H9 (cell line): ENCODE measurements around the gene RNF157. TPM values are rescaled to one million over a fixed set of nuclear protein-coding genes. Genes with fewer than 3 reads are reported as not detected.

ENCODE experiments used
- DNase-seq: peaks from one replicate; pipeline ENCODE4 v3.0.0-alpha.2; 2017
- H2AFZ ChIP-seq: one replicate; pipeline ENCODE4 v1.6.1; 2013; ENCODE audit warnings: mild to moderate bottlenecking, low read length, control low read depth, moderate library complexity
- H2AK5ac ChIP-seq: 2 replicates; pipeline ENCODE4 v1.6.1; 2013; ENCODE audit warnings: low read length, control low read depth, mixed read lengths; ENCODE audit not compliant: insufficient read length
- H2BK120ac ChIP-seq: one replicate; pipeline ENCODE4 v1.6.1; 2013; ENCODE audit warnings: low read depth, mild to moderate bottlenecking, low read length, control low read depth, inconsistent platforms; ENCODE audit not compliant: poor library complexity, severe bottlenecking
- H2BK12ac ChIP-seq: 2 replicates; pipeline ENCODE4 v1.6.1; 2013; ENCODE audit warnings: low read length, control low read depth, mixed read lengths, low read depth; ENCODE audit not compliant: insufficient read length
- H2BK15ac ChIP-seq: 2 replicates; pipeline ENCODE4 v1.6.1; 2013; ENCODE audit warnings: low read depth, low read length, control low read depth
- H2BK20ac ChIP-seq: one replicate; pipeline ENCODE4 v1.6.1; 2013; ENCODE audit warnings: low read depth, mild to moderate bottlenecking, low read length, control low read depth, inconsistent platforms; ENCODE audit not compliant: poor library complexity, severe bottlenecking
- H2BK5ac ChIP-seq: 2 replicates; pipeline ENCODE4 v1.6.1; 2013; ENCODE audit warnings: low read length, control low read depth, mixed read lengths; ENCODE audit not compliant: insufficient read length
- H3K14ac ChIP-seq: 2 replicates; pipeline ENCODE4 v1.6.1; 2013; ENCODE audit warnings: low read length, control low read depth; ENCODE audit not compliant: insufficient read depth
- H3K18ac ChIP-seq: 2 replicates; pipeline ENCODE4 v1.6.1; 2013; ENCODE audit warnings: low read depth, mild to moderate bottlenecking, mixed read lengths, low read length, control low read depth; ENCODE audit not compliant: insufficient read length
- H3K23ac ChIP-seq: 2 replicates; pipeline ENCODE4 v1.6.1; 2013; ENCODE audit warnings: low read length, control low read depth, mixed read lengths, low read depth; ENCODE audit not compliant: insufficient read length
- H3K23me2 ChIP-seq: 2 replicates; pipeline ENCODE4 v1.6.1; 2013; ENCODE audit warnings: low read depth, mild to moderate bottlenecking, mixed read lengths, low read length, control low read depth; ENCODE audit not compliant: insufficient read length, poor library complexity, severe bottlenecking
- H3K27ac ChIP-seq: 2 replicates; pipeline ENCODE4 v1.5.1; 2013; ENCODE audit warnings: low read length, control low read depth, mixed read lengths, low read depth; ENCODE audit not compliant: insufficient read length
- H3K27me3 ChIP-seq: 2 replicates; pipeline ENCODE4 v1.6.1; 2013; ENCODE audit warnings: low read length, control low read depth, inconsistent platforms; ENCODE audit not compliant: insufficient read depth
- H3K4ac ChIP-seq: 2 replicates; pipeline ENCODE4 v1.6.1; 2013; ENCODE audit warnings: low read depth, mild to moderate bottlenecking, control low read depth, inconsistent platforms, low read length, moderate library complexity
- H3K4me1 ChIP-seq: 2 replicates; pipeline ENCODE4 v1.6.1; 2013; ENCODE audit warnings: low read length, control low read depth, inconsistent platforms; ENCODE audit not compliant: insufficient read depth
- H3K4me2 ChIP-seq: 2 replicates; pipeline ENCODE4 v1.6.1; 2013; ENCODE audit warnings: low read length, control low read depth, mixed read lengths; ENCODE audit not compliant: insufficient read length, insufficient read depth
- H3K56ac ChIP-seq: 2 replicates; pipeline ENCODE4 v1.6.1; 2013; ENCODE audit warnings: low read depth, mild to moderate bottlenecking, mixed read lengths, low read length, control low read depth; ENCODE audit not compliant: insufficient read length
- H3K79me1 ChIP-seq: 2 replicates; pipeline ENCODE4 v1.6.1; 2013; ENCODE audit warnings: low read depth, mild to moderate bottlenecking, moderate library complexity, low read length, control low read depth, inconsistent platforms; ENCODE audit not compliant: insufficient read depth, poor library complexity, severe bottlenecking
- H3K79me2 ChIP-seq: 2 replicates; pipeline ENCODE4 v1.6.1; 2013; ENCODE audit warnings: low read length, control low read depth, inconsistent platforms; ENCODE audit not compliant: insufficient read depth
- H3K9ac ChIP-seq: 2 replicates; pipeline ENCODE4 v1.6.1; 2013; ENCODE audit warnings: low read length, control low read depth, mixed read lengths; ENCODE audit not compliant: insufficient read length; ENCODE audit errors: extremely low read depth
- H3K9me3 ChIP-seq: one replicate; pipeline ENCODE4 v1.6.1; 2013; ENCODE audit warnings: low read depth, low read length, inconsistent platforms; ENCODE audit not compliant: control insufficient read depth
- H3T11ph ChIP-seq: one replicate; pipeline ENCODE4 v1.6.1; 2013; ENCODE audit warnings: mild to moderate bottlenecking, low read length, control low read depth, inconsistent platforms
- H4K20me1 ChIP-seq: one replicate; pipeline ENCODE4 v1.6.1; 2013; ENCODE audit not compliant: control insufficient read depth, insufficient read length, insufficient read depth
- H4K5ac ChIP-seq: 2 replicates; pipeline ENCODE4 v1.6.1; 2013; ENCODE audit warnings: low read depth, mild to moderate bottlenecking, mixed read lengths, low read length, control low read depth; ENCODE audit not compliant: insufficient read length
- H4K8ac ChIP-seq: replicated peaks from 2 replicates; pipeline ENCODE4 v1.6.1; 2013; ENCODE audit warnings: low read length, control low read depth, mixed read lengths, low read depth; ENCODE audit not compliant: insufficient read length
- H4K91ac ChIP-seq: 2 replicates; pipeline ENCODE4 v1.6.1; 2013; ENCODE audit warnings: low read depth, mild to moderate bottlenecking, moderate library complexity, mixed read lengths, low read length, control low read depth; ENCODE audit not compliant: insufficient read length
- H3K27ac Mint-ChIP-seq, 3 experiments: 2 replicates in 2 of 3; 3 replicates in 1 of 3; pipeline ENCODE4 v1.8.0; 2020 to 2021; ENCODE audit warnings: mixed read lengths in 3 of 3, mild to moderate bottlenecking in 1 of 3, moderate library complexity in 1 of 3
- H3K27me3 Mint-ChIP-seq: 2 replicates; pipeline ENCODE4 v1.8.0; 2021; ENCODE audit warnings: low read depth, mild to moderate bottlenecking, moderate library complexity, mixed read lengths
- H3K36me3 Mint-ChIP-seq, 3 experiments: 2 replicates in 2 of 3; 3 replicates in 1 of 3; pipeline ENCODE4 v1.8.0; 2020 to 2021; ENCODE audit warnings: low read depth in 3 of 3, mixed read lengths in 3 of 3; ENCODE audit not compliant: insufficient read depth in 1 of 3
- H3K4me1 Mint-ChIP-seq, 2 experiments: 2 replicates each; pipeline ENCODE4 v1.8.0; 2020; ENCODE audit warnings: mixed read lengths in 2 of 2
- H3K4me3 Mint-ChIP-seq, 2 experiments: 2 replicates in 1 of 2; 3 replicates in 1 of 2; pipeline ENCODE4 v1.8.0; 2020 to 2021; ENCODE audit warnings: mild to moderate bottlenecking in 2 of 2, mixed read lengths in 2 of 2, moderate library complexity in 1 of 2
- H3K9me3 Mint-ChIP-seq, 2 experiments: 2 replicates in 1 of 2; 3 replicates in 1 of 2; pipeline ENCODE4 v1.8.0; 2020; ENCODE audit warnings: mild to moderate bottlenecking in 2 of 2, mixed read lengths in 2 of 2, moderate library complexity in 1 of 2
- CTCF ChIP-seq: fragments of 200-600 bp; sonication (generic); conservative IDR thresholded peaks from 3 replicates; pipeline ENCODE4 v1.8.0; 2021; ENCODE audit warnings: antibody characterized with exemption, mild to moderate bottlenecking
- WGBS: extraction: QIAGEN DNeasy Blood & Tissue Kit; methylation state at CpG from one replicate; pipeline ENCODE4 v1.1.7; 2013; ENCODE audit warnings: missing lambda C conversion rate, low lambda C conversion rate, mixed read lengths; ENCODE audit not compliant: insufficient read length; ENCODE audit errors: extremely low coverage; 5-methylcytosine and 5-hydroxymethylcytosine counted together
- total RNA-seq: library from RNA; stranded (reverse); gene quantifications from 2 replicates; pipeline ENCODE4 v1.2.1, GENCODE V29; 2021

RNF157 gene
- total RNA-seq, 1 experiment from 2014 or later: 9.9 TPM

- Histone ChIP-seq H3K23ac (no peak overlapping the region), H3K9me3 (no peaks in the 10 kb centered on the region), H2AFZ (no peak overlapping the region), H3T11ph (no peak overlapping the region), H3K4ac (no peak overlapping the region), H4K20me1 (no peaks in the 10 kb centered on the region), H2BK5ac (no peak overlapping the region), H4K5ac (no peak overlapping the region), H3K14ac (no peak overlapping the region), H2AK5ac (no peak overlapping the region), H3K27ac (no peak overlapping the region), H3K27me3 (peaks cover 45% of the 10 kb centered on the region), H3K79me1 (no peaks in the 10 kb centered on the region), H3K4me2 (peak overlapping the region; percentile 84), H2BK20ac (no peak overlapping the region), H2BK12ac (no peak overlapping the region), H3K56ac (no peak overlapping the region), H3K9ac (no peak overlapping the region), H3K18ac (no peak overlapping the region), H2BK15ac (no peak overlapping the region), H3K4me1 (peaks cover 24% of the 10 kb centered on the region), H4K8ac (no peak overlapping the region), H3K23me2 (peaks cover 37% of the 10 kb centered on the region), H2BK120ac (no peak overlapping the region), H3K79me2 (no peaks in the 10 kb centered on the region), H4K91ac (no peak overlapping the region)
- Mint-ChIP-seq H3K27ac (no peak overlapping the region), H3K4me3 (peak overlapping the region; percentile 60 to 86), H3K9me3 (peaks cover 0 to 1% of the 10 kb centered on the region in 2 experiments; a peak in 2 of 5 replicates), H3K36me3 (no peaks in the 10 kb centered on the region), H3K27me3 (peaks cover 92% of the 10 kb centered on the region), H3K4me1 (peaks cover 68 to 76% of the 10 kb centered on the region in 2 experiments)
- no peak for TF ChIP-seq CTCF
- whole genome bisulfite sequencing: no CpG with 5 or more reads among the region's 24 CpGs
- DNase-seq: no peak
Measured at GRCh38 chr17:76140661-76141211, 99.6 kb downstream of the RNF157 start.
